AG20443 (cell line): ENCODE results near the gene GRHPR.
"Not testable (repeated sequence)": the region's sequence is repeated elsewhere in the genome, so short reads cannot be mapped to it uniquely, and the experiment has no call there.

Source experiments
- DNase-seq: peaks from one replicate; pipeline ENCODE4 v3.0.0; 2012; ENCODE audit warnings: low spot score, mixed read lengths

GRHPR gene

GRCh38 chr9:37421914-37422288 lies 595 bp upstream of the GRHPR start:
- no peak for DNase-seq

- no peak for DNase-seq
Observed at GRCh38 chr9:37423508-37423907, 1.0 kb downstream of the GRHPR start.

DNA sequence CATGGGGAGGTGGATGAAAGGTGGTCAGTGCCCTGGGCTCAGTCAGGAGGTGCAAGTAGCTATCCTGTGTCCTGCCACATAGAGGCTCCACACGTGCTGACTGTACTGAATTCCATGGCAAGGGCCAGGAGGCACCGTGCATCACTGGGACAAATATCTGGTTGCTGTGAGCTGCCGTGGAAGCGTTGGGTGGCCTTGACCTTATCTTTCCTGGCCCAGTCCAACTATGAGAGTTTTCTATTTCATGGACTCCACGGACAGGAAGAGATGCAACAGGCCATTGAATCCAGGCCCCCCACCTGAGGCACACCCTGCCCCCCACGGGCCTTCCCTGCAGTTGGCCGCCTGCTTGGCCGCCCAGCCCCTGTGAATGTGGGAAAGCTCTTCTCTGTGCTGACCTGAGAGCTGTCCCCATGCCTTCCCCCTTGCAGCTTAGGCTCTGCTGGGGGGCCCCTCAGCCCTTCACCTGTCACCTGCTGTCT lies 1.7 kb downstream of the GRHPR start:
- DNase-seq = no peak

- no peak for DNase-seq
Observed at GRCh38 chr9:37424686-37425297, 2.3 kb downstream of the GRHPR start.

GRCh38 chr9:37425298-37425752 lies 2.8 kb downstream of the GRHPR start:
- DNase-seq = no peak

DNA sequence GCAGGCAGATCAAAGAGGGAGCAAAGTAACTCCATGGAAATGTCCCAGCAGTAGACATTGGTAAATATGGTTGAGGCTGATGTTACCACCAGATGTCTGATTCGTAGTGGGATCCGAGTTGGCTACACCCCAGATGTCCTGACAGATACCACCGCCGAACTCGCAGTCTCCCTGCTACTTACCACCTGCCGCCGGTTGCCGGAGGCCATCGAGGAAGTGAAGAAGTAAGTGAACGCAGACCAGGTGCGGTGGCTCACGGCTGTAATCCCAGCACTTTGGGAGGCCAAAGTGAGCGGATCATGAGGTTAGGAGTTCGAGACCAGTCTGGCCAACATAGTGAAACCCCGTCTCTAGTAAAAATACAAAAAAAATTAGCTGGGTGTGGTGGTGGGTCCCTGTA lies 3.9 kb downstream of the GRHPR start:
- not testable (repeated sequence) for DNase-seq

DNA sequence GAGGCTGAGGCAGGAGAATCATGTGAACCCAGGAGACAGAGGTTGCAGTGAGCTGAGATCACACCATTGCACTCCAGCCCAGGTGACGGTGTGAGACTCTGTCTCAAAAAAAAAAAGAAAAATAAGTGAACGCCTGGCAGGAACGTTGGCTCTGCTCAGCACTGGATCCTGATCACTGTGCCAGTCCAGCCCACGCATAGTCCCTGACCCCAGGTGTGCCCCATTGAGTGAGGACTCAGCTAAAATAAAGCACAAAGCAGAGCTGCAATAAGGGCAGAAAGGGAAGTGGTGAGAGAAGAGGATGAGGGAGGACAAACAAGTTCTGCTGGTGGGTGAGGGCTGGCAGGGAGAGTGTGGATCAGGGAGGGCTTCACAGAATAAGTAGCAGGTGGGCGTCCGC lies 4.3 kb downstream of the GRHPR start:
- DNase-seq = no peak

DNA sequence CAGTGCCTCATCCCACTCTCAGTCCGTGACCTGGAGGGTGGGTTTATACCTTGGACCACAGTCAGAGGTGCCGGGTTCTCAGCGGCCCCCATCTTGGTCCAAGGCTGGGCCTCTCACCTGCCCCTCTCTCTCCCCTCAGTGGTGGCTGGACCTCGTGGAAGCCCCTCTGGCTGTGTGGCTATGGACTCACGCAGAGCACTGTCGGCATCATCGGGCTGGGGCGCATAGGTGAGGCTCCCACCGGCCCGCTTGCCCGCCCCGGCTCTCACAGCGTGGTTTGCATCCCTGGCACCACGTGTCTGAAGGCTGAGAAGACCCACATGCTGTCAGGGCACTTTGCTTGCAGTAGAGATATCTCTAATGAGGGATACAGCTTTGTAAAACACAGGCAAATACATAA lies 5.8 kb downstream of the GRHPR start:
- DNase-seq = no peak

- no peak for DNase-seq
Observed at GRCh38 chr9:37429441-37430285, 7.2 kb downstream of the GRHPR start.

- DNase-seq = peak; percentile 48
Observed at GRCh38 chr9:37430841-37431597, 8.5 kb downstream of the GRHPR start.

DNA sequence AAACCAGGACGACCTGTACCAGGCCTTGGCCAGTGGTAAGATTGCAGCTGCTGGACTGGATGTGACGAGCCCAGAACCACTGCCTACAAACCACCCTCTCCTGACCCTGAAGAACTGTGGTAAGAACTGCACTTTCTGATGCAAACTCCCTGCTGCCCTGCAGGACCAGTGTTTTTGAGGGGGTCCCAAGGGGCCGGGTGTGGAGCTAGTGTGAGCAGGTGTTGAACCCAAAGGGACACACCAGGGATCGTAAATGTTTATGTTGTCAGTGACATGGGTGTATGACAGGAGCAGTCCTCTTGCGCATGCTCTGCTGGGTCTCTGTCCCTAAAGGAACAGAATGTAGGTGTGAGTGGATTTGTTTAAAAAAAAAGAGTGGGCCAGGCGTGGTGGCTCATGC lies 9.5 kb downstream of the GRHPR start:
- no peak for DNase-seq

GRCh38 chr9:37433867-37434371 lies 11.4 kb downstream of the GRHPR start:
- no peak for DNase-seq

DNA sequence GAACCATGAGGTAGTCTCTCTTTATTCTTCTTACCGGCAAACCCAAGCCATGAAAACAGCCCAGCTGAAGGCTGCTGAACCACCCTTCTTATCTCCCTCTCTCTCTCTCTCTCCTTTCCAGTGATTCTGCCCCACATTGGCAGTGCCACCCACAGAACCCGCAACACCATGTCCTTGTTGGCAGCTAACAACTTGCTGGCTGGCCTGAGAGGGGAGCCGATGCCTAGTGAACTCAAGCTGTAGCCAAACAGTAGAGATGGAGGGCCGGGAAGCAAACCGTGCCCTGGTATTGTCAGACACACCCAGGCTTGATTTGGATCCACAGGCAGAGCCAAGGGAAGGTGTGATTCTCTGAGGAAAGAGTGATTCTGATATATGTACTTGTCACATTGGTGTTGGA lies 14.0 kb downstream of the GRHPR start:
- no peak for DNase-seq

DNA sequence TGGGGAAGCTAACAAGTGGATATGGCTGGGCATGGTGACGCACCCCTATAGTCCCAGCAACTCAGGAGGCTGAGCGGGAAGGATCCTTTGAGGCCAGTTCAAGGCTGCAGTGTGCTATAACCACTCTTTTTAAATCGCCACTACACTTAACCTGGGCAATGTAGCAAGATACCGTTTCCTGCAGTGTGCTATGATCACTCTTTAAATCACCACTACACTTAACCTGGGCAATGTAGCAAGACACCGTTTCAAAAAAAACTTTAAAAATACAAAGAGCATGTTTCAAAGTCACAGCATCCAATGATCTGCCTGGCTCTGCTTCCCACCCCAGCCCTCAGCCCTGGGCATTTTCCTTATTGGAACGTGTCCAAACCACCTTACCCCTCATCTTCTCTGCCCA lies 14.5 kb downstream of the GRHPR start:
- no peak for DNase-seq

GRCh38 chr9:37437621-37438020 lies 15.1 kb downstream of the GRHPR start:
- DNase-seq = no peak

DNA sequence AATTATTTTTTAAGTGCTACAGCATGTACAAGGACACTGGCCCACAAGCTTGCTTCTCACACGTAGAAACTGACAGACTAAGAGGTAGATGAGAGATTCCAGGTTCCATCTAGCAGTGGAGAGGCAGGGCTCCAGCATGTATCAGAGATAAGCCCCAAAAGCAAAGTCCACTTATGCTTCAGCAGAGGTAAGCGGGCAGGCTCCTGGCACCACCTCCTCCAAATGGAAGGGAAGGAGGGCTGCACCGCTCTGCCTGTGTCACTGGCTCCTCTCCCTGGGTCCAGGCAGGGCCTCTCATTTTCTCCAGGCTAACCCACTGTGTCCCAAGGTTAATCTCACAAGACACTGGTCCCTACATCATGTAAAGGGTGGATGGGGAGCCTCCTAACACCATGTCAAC lies 15.9 kb downstream of the GRHPR start:
- DNase-seq = no peak

- no peak for DNase-seq
Observed at GRCh38 chr9:37441776-37442370, 19.4 kb downstream of the GRHPR start.

DNA sequence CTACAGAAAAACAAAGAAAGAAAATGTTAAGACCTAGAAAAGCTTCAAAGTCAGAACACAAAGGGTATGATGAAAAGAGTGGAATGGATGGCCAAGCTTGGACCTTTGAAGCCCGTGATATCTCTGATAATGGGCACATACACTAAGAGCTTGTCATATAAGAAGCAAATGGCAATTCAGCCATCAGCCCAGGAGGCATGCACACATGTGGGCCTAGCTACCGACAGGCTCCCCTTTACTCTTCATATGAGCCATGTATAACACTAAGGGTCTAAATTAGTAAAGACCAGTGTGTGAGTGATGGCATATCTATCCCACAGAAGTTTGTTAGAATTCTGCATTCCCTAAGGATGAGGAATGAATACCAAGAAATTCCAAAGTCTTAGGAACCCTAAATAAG lies 20.1 kb downstream of the GRHPR start:
- DNase-seq = no peak

GRCh38 chr9:37443566-37443965 lies 21.1 kb downstream of the GRHPR start:
- DNase-seq = no peak

DNA sequence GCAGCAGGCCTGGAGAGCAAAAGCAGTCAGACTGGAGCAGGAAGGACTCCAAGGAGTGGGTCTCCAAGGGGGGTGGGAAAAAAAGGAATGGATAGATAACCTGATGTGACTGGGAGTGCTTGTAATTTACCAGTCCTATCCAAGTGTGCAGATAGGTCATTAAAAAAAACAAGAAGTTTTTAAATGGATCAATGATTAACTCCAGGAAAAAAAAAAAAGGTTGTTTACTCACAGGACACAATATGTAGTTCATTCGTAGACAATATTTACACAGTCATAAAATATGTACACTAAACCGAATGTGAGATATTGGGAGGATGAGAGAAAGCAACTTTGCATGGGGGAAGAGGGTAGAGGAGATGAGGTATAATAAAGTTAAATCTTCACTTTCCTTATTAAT lies 22.4 kb downstream of the GRHPR start:
- DNase-seq = no peak

DNA sequence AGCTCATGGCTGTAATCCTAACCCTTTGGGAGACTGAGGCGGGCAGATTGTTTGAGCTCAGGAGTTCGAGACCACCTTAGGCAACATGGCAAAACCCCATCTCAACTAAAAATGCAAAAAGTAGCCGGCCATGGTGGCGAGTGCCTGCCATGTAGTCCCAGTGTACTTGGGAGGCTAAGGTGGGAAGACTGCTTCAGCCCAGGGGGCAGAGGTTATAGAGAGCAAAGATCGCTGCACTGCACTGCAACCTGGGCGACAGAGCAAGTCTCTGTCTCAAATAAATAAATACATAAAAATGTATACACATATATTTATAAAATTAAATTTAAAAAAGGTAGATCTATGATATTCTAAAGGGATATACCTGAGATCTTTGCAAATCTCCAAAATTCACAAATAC lies 23.3 kb downstream of the GRHPR start:
- no peak for DNase-seq

DNA sequence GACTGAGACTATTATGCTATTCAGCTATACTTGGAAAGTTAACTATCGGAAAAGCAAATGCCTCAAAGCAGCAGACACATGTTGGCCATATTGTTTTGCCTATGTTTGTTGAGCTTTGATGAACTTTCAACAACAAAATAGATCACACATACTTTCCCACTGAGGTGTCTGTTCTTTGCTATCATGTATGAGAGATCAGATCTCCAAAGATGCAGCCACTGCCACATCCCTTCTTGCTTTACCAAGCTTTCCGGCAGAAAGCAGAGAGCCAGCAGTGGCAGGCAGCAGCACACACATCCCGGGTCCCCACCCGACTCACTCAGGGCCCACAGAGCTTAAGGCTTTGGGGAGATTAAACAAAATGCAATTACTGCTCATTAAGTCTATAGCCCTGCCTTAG lies 23.9 kb downstream of the GRHPR start:
- DNase-seq = peak; percentile 14
